Natural killer cell (primary cell): ENCODE data around the gene SPATA24. TPM values are rescaled to one million over a fixed set of nuclear protein-coding genes. Genes with fewer than 3 reads are reported as not detected.

Source experiments
- ATAC-seq, 3 donors: fragments of 150-1000 bp in 2 of 3; fragments of 200-7000 bp in 1 of 3; cut with Tn5 transposase; 1 replicate in 1 of 3; 2 replicates in 2 of 3; pipeline ENCODE4 v1.10.0; 2021; ENCODE audit warnings: mild to moderate bottlenecking in 2 of 3, moderate library complexity in 2 of 3
- DNase-seq, 2 donors: peaks; one replicate each; pipeline versions ENCODE4 v3.0.0 to v3.0.0-alpha.2; 2013 to 2021; ENCODE audit warnings: mixed read lengths in 1 of 2
- H3K27ac ChIP-seq: one replicate; pipeline ENCODE4 v1.5.1; 2013; ENCODE audit warnings: mild to moderate bottlenecking, low read length
- H3K27me3 ChIP-seq: one replicate; pipeline ENCODE4 v1.6.1; 2013; ENCODE audit warnings: low read length; ENCODE audit not compliant: control insufficient read depth, insufficient read depth
- H3K36me3 ChIP-seq: one replicate; pipeline ENCODE4 v1.6.1; 2013; ENCODE audit warnings: low read length; ENCODE audit not compliant: control insufficient read depth, insufficient read depth
- H3K4me1 ChIP-seq: one replicate; pipeline ENCODE4 v1.6.1; 2013; ENCODE audit warnings: low read length; ENCODE audit not compliant: control insufficient read depth, insufficient read depth
- H3K4me3 ChIP-seq: one replicate; pipeline ENCODE4 v1.5.1; 2013; ENCODE audit warnings: low read length
- H3K9me3 ChIP-seq: one replicate; pipeline ENCODE4 v1.6.1; 2013; ENCODE audit warnings: low read length; ENCODE audit not compliant: control insufficient read depth, insufficient read depth
- H3K27ac Mint-ChIP-seq, 2 donors: one replicate each; pipeline ENCODE4 v1.8.0; 2022; ENCODE audit warnings: mild to moderate bottlenecking in 2 of 2, mixed read lengths in 2 of 2, moderate library complexity in 1 of 2
- H3K27me3 Mint-ChIP-seq, 2 donors: one replicate each; pipeline ENCODE4 v1.8.0; 2022; ENCODE audit warnings: low read depth in 2 of 2, mixed read lengths in 2 of 2
- H3K36me3 Mint-ChIP-seq: one replicate; pipeline ENCODE4 v1.8.0; 2022; ENCODE audit warnings: mixed read lengths
- H3K4me1 Mint-ChIP-seq, 2 donors: one replicate each; pipeline ENCODE4 v1.8.0; 2022; ENCODE audit warnings: mixed read lengths in 2 of 2
- H3K4me3 Mint-ChIP-seq: one replicate; pipeline ENCODE4 v1.8.0; 2022; ENCODE audit warnings: mild to moderate bottlenecking, moderate library complexity, mixed read lengths
- H3K9me3 Mint-ChIP-seq, 2 donors: one replicate each; pipeline ENCODE4 v1.8.0; 2022; ENCODE audit warnings: mixed read lengths in 2 of 2
- WGBS: methylation state at CpG from one replicate; pipeline ENCODE4 v1.1.7; 2013; ENCODE audit warnings: missing lambda C conversion rate; ENCODE audit not compliant: insufficient coverage; 5-methylcytosine and 5-hydroxymethylcytosine counted together
- intact Hi-C: fragments of 100-400 bp; cut with micrococcal nuclease; formaldehyde crosslinking; loops from one replicate; pipeline ENCODE4 v1.14.2; 2022
- total RNA-seq, 4 donors: library from RNA; stranded (reverse); fragments of 120-200 nt in 1 of 4; gene quantifications; one replicate each; pipeline versions ENCODE4 v1.2.3 to v1.2.4, GENCODE V29; 2013 to 2022
- TF ChIP-seq, protein P1 (sequence below): fragments of 200-600 bp; IDR thresholded peaks from one replicate; pipeline ENCODE4 v1.8.0; 2022; ENCODE audit warnings: antibody characterized with exemption

Gene SPATA24
- total RNA-seq, 3 donors from 2014 or later (not counting 1 experiment from before 2014, with no cell fraction given): 1.6 to 2.9 (median 2.7) TPM

DNA sequence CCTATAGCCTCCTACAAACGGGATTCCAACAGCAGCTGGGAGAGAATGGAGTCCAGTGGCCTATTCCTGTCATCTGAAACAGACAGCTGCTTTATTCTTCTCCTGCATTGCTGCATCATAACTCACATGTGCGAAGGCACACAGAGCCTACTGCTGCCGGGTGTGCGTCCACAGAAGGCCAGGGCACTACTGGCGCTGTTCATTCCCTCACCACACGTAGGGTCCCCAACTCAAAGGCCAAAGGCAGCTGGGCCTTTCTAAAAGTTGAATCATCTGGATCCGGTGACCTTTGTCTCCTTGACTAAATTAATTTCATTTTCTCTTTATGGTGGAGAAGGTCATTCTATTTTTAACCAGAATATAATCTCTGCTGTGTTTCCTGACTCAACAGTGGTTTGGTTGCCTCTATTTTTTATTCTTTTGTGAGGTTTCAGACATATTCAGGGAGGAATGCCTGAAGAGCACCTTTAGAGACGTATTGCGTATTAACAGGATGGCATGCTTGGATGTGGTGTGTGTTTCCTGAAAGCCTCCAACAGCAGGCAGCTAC lies 10.8 kb upstream of the SPATA24 start:
- Mint-ChIP-seq H3K4me3 (no peak overlapping the region), H3K27ac (no peak overlapping the region), H3K9me3 (no peaks in the 10 kb centered on the region), H3K4me1 (no peaks in the 10 kb centered on the region), H3K27me3 (no peaks in the 10 kb centered on the region), H3K36me3 (no peaks in the 10 kb centered on the region)
- H3K27ac ChIP-seq: no peak overlapping the region
- intact Hi-C loops: no loop called here
- H3K27me3 ChIP-seq: no peaks in the 10 kb centered on the region
- no peak overlapping the region for H3K4me3 ChIP-seq
- H3K9me3 ChIP-seq: no peaks in the 10 kb centered on the region
- H3K36me3 ChIP-seq: no peaks in the 10 kb centered on the region
- ATAC-seq: no peak
- TF ChIP-seq, protein P1, sequence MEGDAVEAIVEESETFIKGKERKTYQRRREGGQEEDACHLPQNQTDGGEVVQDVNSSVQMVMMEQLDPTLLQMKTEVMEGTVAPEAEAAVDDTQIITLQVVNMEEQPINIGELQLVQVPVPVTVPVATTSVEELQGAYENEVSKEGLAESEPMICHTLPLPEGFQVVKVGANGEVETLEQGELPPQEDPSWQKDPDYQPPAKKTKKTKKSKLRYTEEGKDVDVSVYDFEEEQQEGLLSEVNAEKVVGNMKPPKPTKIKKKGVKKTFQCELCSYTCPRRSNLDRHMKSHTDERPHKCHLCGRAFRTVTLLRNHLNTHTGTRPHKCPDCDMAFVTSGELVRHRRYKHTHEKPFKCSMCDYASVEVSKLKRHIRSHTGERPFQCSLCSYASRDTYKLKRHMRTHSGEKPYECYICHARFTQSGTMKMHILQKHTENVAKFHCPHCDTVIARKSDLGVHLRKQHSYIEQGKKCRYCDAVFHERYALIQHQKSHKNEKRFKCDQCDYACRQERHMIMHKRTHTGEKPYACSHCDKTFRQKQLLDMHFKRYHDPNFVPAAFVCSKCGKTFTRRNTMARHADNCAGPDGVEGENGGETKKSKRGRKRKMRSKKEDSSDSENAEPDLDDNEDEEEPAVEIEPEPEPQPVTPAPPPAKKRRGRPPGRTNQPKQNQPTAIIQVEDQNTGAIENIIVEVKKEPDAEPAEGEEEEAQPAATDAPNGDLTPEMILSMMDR: no peak
- no peaks in the 10 kb centered on the region for H3K4me1 ChIP-seq
- 82% methylated on average over 8 of the region's 9 CpGs for WGBS
- DNase-seq: peak in 1 of 2 donors; percentile 30

DNA sequence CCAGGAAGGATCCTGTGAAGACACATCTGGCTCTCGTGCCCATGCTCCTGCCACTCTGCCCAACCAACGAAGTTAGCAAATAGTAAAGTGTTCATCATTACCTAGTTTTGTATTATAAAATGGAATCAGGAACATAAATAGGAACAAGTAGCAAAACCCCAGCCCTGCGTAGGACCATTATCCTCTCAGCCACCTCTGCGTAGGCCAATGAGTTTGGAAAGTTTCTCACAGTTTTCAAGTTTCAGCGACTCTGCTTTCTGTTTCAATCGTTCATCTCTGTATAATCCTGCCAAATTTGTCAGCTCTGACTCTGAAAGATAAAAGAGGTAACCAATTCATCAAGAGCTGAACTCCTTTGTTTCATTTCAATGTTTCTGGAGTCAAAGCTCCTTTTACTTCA lies 10.1 kb upstream of the SPATA24 start:
- no peaks in the 10 kb centered on the region for H3K27me3 Mint-ChIP-seq
- no peak overlapping the region for H3K27ac ChIP-seq
- H3K27ac Mint-ChIP-seq: no peak overlapping the region
- no peak overlapping the region for H3K4me3 Mint-ChIP-seq
- H3K36me3 ChIP-seq: no peaks in the 10 kb centered on the region
- intact Hi-C loops: no loop called here
- H3K4me1 ChIP-seq: no peaks in the 10 kb centered on the region
- H3K4me1 Mint-ChIP-seq: no peaks in the 10 kb centered on the region
- H3K4me3 ChIP-seq: no peak overlapping the region
- H3K9me3 Mint-ChIP-seq: no peaks in the 10 kb centered on the region
- ATAC-seq: no peak
- H3K9me3 ChIP-seq: no peaks in the 10 kb centered on the region
- no peaks in the 10 kb centered on the region for H3K36me3 Mint-ChIP-seq
- no peak for DNase-seq
- H3K27me3 ChIP-seq: no peaks in the 10 kb centered on the region
- TF ChIP-seq, protein P1: no peak
- 82% methylated on average over 6 of the region's 6 CpGs for WGBS

DNA sequence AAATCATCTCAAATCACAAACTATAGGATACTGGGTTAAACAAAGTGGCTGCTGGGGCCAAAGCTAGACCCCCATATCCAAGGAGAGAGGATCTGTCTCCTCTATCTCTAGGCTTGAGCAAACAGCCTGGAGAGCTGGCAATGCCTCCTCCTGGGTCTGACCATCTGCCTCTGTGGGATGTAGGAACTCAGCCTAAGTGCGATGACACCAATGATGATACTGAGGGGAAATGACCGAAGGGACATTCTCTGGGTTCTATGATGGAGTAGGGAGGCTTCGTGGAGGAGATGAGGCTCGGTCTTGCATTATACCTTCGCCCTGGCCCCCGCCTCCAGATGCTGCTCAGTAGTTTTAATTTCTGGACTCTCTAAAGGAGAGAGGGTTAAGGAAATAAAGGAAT lies 9.3 kb upstream of the SPATA24 start:
- Histone ChIP-seq H3K9me3 (no peaks in the 10 kb centered on the region), H3K36me3 (no peaks in the 10 kb centered on the region), H3K4me3 (no peak overlapping the region), H3K4me1 (no peaks in the 10 kb centered on the region), H3K27ac (no peak overlapping the region), H3K27me3 (no peaks in the 10 kb centered on the region)
- H3K27me3 Mint-ChIP-seq: no peaks in the 10 kb centered on the region
- intact Hi-C loops: no loop called here
- H3K4me3 Mint-ChIP-seq: no peak overlapping the region
- no peaks in the 10 kb centered on the region for H3K9me3 Mint-ChIP-seq
- H3K27ac Mint-ChIP-seq: no peak overlapping the region
- DNase-seq (no peak), ATAC-seq (no peak)
- TF ChIP-seq, protein P1: no peak
- no peaks in the 10 kb centered on the region for H3K4me1 Mint-ChIP-seq
- H3K36me3 Mint-ChIP-seq: no peaks in the 10 kb centered on the region
- WGBS: 97% methylated on average over 6 of the region's 6 CpGs
